SH-SY5Y (cell line): ENCODE results near the gene MAP2K2.

Source experiments
- GATA2 ChIP-seq: IDR thresholded peaks from 2 replicates; pipeline ENCODE4 v1.6.1; 2011; ENCODE audit warnings: mild to moderate bottlenecking, low read depth, low read length
- GATA3 ChIP-seq: IDR thresholded peaks from 2 replicates; pipeline ENCODE4 v1.6.1; 2011; ENCODE audit warnings: low read depth, mild to moderate bottlenecking, low read length, moderate library complexity

DNA sequence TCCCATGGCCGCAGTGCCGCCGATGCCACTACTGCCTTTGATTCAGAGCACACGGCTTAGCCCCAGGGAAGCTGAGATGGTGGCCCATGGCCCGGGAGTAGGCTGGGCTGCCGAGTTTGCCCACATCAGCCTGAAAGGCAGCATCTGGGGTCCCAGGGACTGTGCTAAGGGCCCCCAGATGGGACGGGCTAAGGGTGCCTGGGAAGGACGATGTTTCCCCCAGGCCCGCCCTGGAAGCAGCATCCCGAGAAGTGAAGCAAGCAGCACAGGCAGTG lies 22.5 kb downstream of the MAP2K2 start:
- no peak for TF ChIP-seq GATA2
- TF ChIP-seq GATA3: no peak
